Fibroblast of mammary gland (primary cell): ENCODE results near the gene ATP5F1D.

Source experiments
- DNase-seq: peaks from one replicate; pipeline ENCODE4 v3.0.0-alpha.2; 2010; ENCODE audit warnings: low read depth
- H3K4me3 ChIP-seq: 2 replicates; pipeline ENCODE4 v1.5.1; 2011; ENCODE audit warnings: low read depth, mild to moderate bottlenecking, low read length, moderate library complexity; ENCODE audit not compliant: control insufficient read depth
- CTCF ChIP-seq: conservative IDR thresholded peaks from 2 replicates; pipeline ENCODE4 v1.5.1; 2011; ENCODE audit warnings: low read depth, low read length, inconsistent platforms; ENCODE audit not compliant: control insufficient read depth, insufficient read depth

ATP5F1D gene

GRCh38 chr19:1272423-1273262 lies 31.1 kb downstream of the ATP5F1D start:
- TF ChIP-seq CTCF = no peak
- DNase-seq = no peak
- H3K4me3 ChIP-seq = no peak overlapping the region

- DNase-seq = peak; percentile 46
- no peak overlapping the region for H3K4me3 ChIP-seq
- TF ChIP-seq CTCF = no peak
Measured at GRCh38 chr19:1273263-1274041, 31.9 kb downstream of the ATP5F1D start.

GRCh38 chr19:1274081-1274851 lies 32.7 kb downstream of the ATP5F1D start:
- no peak for TF ChIP-seq CTCF
- DNase-seq = no peak
- peak overlapping the region; percentile 25 for H3K4me3 ChIP-seq

- no peak for TF ChIP-seq CTCF
- H3K4me3 ChIP-seq = peak overlapping the region; percentile 25
Measured at GRCh38 chr19:1274852-1275259, 33.3 kb downstream of the ATP5F1D start.

GRCh38 chr19:1275260-1275975 lies 33.9 kb downstream of the ATP5F1D start, which contains the start of gene FAM174C:
TSS of gene FAM174C (plus strand) at chr19:1275530. CDS start at chr19:1275550, 20 bp downstream.
- peak; percentile 97 for DNase-seq
- no peak for TF ChIP-seq CTCF
- H3K4me3 ChIP-seq = peak within 1 kb of the TSS; percentile 60

More at GRCh38 chr19:1274852-1275259, 33.3 kb downstream of the ATP5F1D start:
- DNase-seq = no peak

GRCh38 chr19:1275976-1276627 lies 34.6 kb downstream of the ATP5F1D start:
- DNase-seq = no peak
- H3K4me3 ChIP-seq = peak overlapping the region; percentile 60
- no peak for TF ChIP-seq CTCF
